ENCODE measurements around the gene CDYL2.

DNA sequence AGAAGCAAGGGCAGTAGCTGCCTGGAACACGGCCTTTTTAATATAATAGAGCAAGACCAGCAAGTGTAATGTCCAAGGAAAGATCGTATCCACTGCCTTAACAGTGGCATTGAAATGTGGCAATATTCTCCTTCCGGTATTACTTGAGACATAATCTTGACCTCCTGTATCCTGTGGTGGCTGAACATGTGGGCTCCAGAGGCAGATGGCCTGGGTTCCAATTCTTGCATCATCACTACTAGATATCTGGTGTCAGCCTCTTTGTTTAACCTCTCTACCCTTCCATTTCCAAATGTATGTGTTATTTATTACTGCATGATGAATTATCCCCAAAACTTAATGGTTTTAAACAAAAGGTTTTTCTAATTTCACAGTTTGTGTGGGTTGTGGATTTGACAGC lies 3.5 kb upstream of the CDYL2 start:
- TF ChIP-seq EZH2 (IDR thresholded peaks at IDR 0.05; ENCODE audit: insufficient read depth, poor library complexity, severe bottlenecking) (no peak), EZH2phosphoT487 (IDR thresholded peaks at IDR 0.05; ENCODE audit: insufficient read depth, low read depth) (no peak)
